ENCODE results near the gene ENPP3. TPM values are rescaled to one million over a fixed set of nuclear protein-coding genes. Genes with fewer than 3 reads are reported as not detected.

Gene ENPP3
- polyA plus RNA-seq, 4 donors, result 7.2 to 12.6 (median 10.5) TPM

GRCh38 chr6:131791476-131791875 is 154.4 kb downstream of the ENPP3 start:
- no peak for DNase-seq (ENCODE audit: low read depth in 4 of 4, low spot score in 2 of 4)

- DNase-seq (ENCODE audit: low read depth in 4 of 4, low spot score in 2 of 4), result no peak
Observed at GRCh38 chr6:131792091-131792496, 155.0 kb downstream of the ENPP3 start.

- DNase-seq (ENCODE audit: low read depth in 4 of 4, low spot score in 2 of 4), result no peak
Observed at GRCh38 chr6:131795366-131795765, 158.3 kb downstream of the ENPP3 start.

Other genes with a start within 250 kb of the ENPP3 start
- gene ARG1, start 64.1 kb upstream of the ENPP3 start, polyA plus RNA-seq (ENCODE audit: insufficient read length in 4 of 4), result 1 to 10 TPM in 1 of 4 donors, under 1 TPM in 2, not detected in 1; 0.87 to 4.3 (median 0.96) TPM
- gene MED23, start 9.1 kb upstream of the ENPP3 start, polyA plus RNA-seq (ENCODE audit: insufficient read length in 4 of 4), result 10 to 100 TPM; 42.3 to 63.6 (median 50.6) TPM
- gene OR2A4, start 64.1 kb downstream of the ENPP3 start, polyA plus RNA-seq (ENCODE audit: insufficient read length in 4 of 4), result not detected
- under 1 TPM in 3 of 4 donors, not detected in 1; 0.36 to 0.53 (median 0.40) TPM for gene CTAGE9, start 73.7 kb downstream of the ENPP3 start, polyA plus RNA-seq (ENCODE audit: insufficient read length in 4 of 4)
- gene ENPP1, start 170.7 kb downstream of the ENPP3 start, polyA plus RNA-seq (ENCODE audit: insufficient read length in 4 of 4), result 10 to 100 TPM; 18.3 to 27.7 (median 20.3) TPM

All from left renal cortex interstitium (tissue), 4 donors.